BLaER1 (cell line): Measurements from ENCODE around the gene LARGE2.

Experiments
- H3K27ac ChIP-seq: shearing (Covaris generic); formaldehyde crosslinking; 2 replicates; pipeline ENCODE4 v1.8.1; 2022
- H3K27me3 ChIP-seq: shearing (Covaris generic); formaldehyde crosslinking; 2 replicates; pipeline ENCODE4 v1.8.1; 2022
- H3K36me3 ChIP-seq: shearing (Covaris generic); formaldehyde crosslinking; 2 replicates; pipeline ENCODE4 v1.8.1; 2022
- H3K4me1 ChIP-seq: shearing (Covaris generic); formaldehyde crosslinking; 2 replicates; pipeline ENCODE4 v1.8.1; 2022
- H3K4me2 ChIP-seq: shearing (Covaris generic); formaldehyde crosslinking; 2 replicates; pipeline ENCODE4 v1.8.1; 2022
- H3K4me3 ChIP-seq: shearing (Covaris generic); formaldehyde crosslinking; 2 replicates; pipeline ENCODE4 v1.8.1; 2022
- H3K9ac ChIP-seq: shearing (Covaris generic); formaldehyde crosslinking; 2 replicates; pipeline ENCODE4 v1.8.1; 2022
- H3K9me3 ChIP-seq: shearing (Covaris generic); formaldehyde crosslinking; 2 replicates; pipeline ENCODE4 v1.8.1; 2022
- H4K20me1 ChIP-seq: shearing (Covaris generic); formaldehyde crosslinking; 2 replicates; pipeline ENCODE4 v1.8.1; 2022
- Cebpa-rat ChIP-seq: shearing (Covaris generic); IDR thresholded peaks from 2 replicates; pipeline ENCODE4 v1.8.1; 2022

LARGE2 gene

GRCh38 chr11:45948356-45948755 lies 25.9 kb downstream of the LARGE2 start:
- Histone ChIP-seq H3K4me3 (no peak overlapping the region), H3K9ac (no peak overlapping the region), H3K36me3 (peaks cover 93% of the 10 kb centered on the region), H3K4me2 (no peak overlapping the region), H3K27me3 (no peaks in the 10 kb centered on the region), H4K20me1 (no peaks in the 10 kb centered on the region), H3K4me1 (no peaks in the 10 kb centered on the region), H3K27ac (no peak overlapping the region), H3K9me3 (no peaks in the 10 kb centered on the region)
- TF ChIP-seq Cebpa-rat, result no peak

- Histone ChIP-seq H3K4me2 (no peak overlapping the region), H3K4me3 (no peak overlapping the region), H3K27me3 (no peaks in the 10 kb centered on the region), H4K20me1 (no peaks in the 10 kb centered on the region), H3K27ac (no peak overlapping the region), H3K9ac (no peak overlapping the region), H3K9me3 (no peaks in the 10 kb centered on the region), H3K36me3 (peaks cover 90% of the 10 kb centered on the region), H3K4me1 (no peaks in the 10 kb centered on the region)
- TF ChIP-seq Cebpa-rat, result no peak
Measured at GRCh38 chr11:45949992-45950407, 27.5 kb downstream of the LARGE2 start.

GRCh38 chr11:45959851-45960250 lies 37.4 kb downstream of the LARGE2 start:
- H3K36me3 ChIP-seq, result peaks cover 64% of the 10 kb centered on the region
- no peak overlapping the region for H3K4me3 ChIP-seq
- no peaks in the 10 kb centered on the region for H3K27me3 ChIP-seq
- 0 out of 2 replicates have a peak, but pooled peaks cover 10% of the 10 kb centered on the region for H3K9me3 ChIP-seq
- H3K27ac ChIP-seq, result no peak overlapping the region
- no peak for TF ChIP-seq Cebpa-rat
- no peaks in the 10 kb centered on the region for H4K20me1 ChIP-seq
- no peaks in the 10 kb centered on the region for H3K4me1 ChIP-seq
- H3K9ac ChIP-seq, result no peak overlapping the region
- no peak overlapping the region for H3K4me2 ChIP-seq

GRCh38 chr11:45960387-45961095 lies 38.1 kb downstream of the LARGE2 start:
- H3K4me3 ChIP-seq, result no peak overlapping the region
- H3K9ac ChIP-seq, result no peak overlapping the region
- H3K4me2 ChIP-seq, result no peak overlapping the region
- no peak for TF ChIP-seq Cebpa-rat
- 0 out of 2 replicates have a peak, but pooled peaks cover 6% of the 10 kb centered on the region for H4K20me1 ChIP-seq
- H3K27ac ChIP-seq, result no peak overlapping the region
- 0 out of 2 replicates have a peak, but pooled peaks cover 10% of the 10 kb centered on the region for H3K9me3 ChIP-seq
- H3K4me1 ChIP-seq, result no peaks in the 10 kb centered on the region
- H3K36me3 ChIP-seq, result peaks cover 64% of the 10 kb centered on the region
- H3K27me3 ChIP-seq, result no peaks in the 10 kb centered on the region

- Histone ChIP-seq H3K4me1 (no peaks in the 10 kb centered on the region), H3K4me3 (no peak overlapping the region), H3K36me3 (peaks cover 71% of the 10 kb centered on the region), H4K20me1 (0 out of 2 replicates have a peak, but pooled peaks cover 7% of the 10 kb centered on the region), H3K4me2 (no peak overlapping the region), H3K27ac (no peak overlapping the region), H3K9ac (no peak overlapping the region), H3K27me3 (no peaks in the 10 kb centered on the region), H3K9me3 (0 out of 2 replicates have a peak, but pooled peaks cover 10% of the 10 kb centered on the region)
- TF ChIP-seq Cebpa-rat, result no peak
Measured at GRCh38 chr11:45961751-45962240, 39.3 kb downstream of the LARGE2 start.

- H3K36me3 ChIP-seq, result peaks cover 91% of the 10 kb centered on the region
- H3K4me2 ChIP-seq, result no peak overlapping the region
- no peaks in the 10 kb centered on the region for H3K4me1 ChIP-seq
Measured at GRCh38 chr11:45964911-45965389, 42.5 kb downstream of the LARGE2 start.

GRCh38 chr11:45967506-45967905 lies 45.0 kb downstream of the LARGE2 start:
- Histone ChIP-seq H3K9me3 (no peaks in the 10 kb centered on the region), H3K27ac (no peak overlapping the region), H3K36me3 (peaks cover 92% of the 10 kb centered on the region), H3K4me2 (no peak overlapping the region), H3K4me1 (no peaks in the 10 kb centered on the region), H3K27me3 (no peaks in the 10 kb centered on the region), H4K20me1 (0 out of 2 replicates have a peak, but pooled peaks cover 15% of the 10 kb centered on the region), H3K9ac (no peak overlapping the region), H3K4me3 (no peak overlapping the region)
- TF ChIP-seq Cebpa-rat, result no peak

More at GRCh38 chr11:45964911-45965389, 42.5 kb downstream of the LARGE2 start:
- 0 out of 2 replicates have a peak, but pooled peaks cover 13% of the 10 kb centered on the region for H4K20me1 ChIP-seq
- H3K9ac ChIP-seq, result no peak overlapping the region
- no peak for TF ChIP-seq Cebpa-rat
- no peaks in the 10 kb centered on the region for H3K27me3 ChIP-seq
- H3K4me3 ChIP-seq, result no peak overlapping the region
- 0 out of 2 replicates have a peak, but pooled peaks cover 4% of the 10 kb centered on the region for H3K9me3 ChIP-seq
- H3K27ac ChIP-seq, result no peak overlapping the region

GRCh38 chr11:45968901-45969300 lies 46.4 kb downstream of the LARGE2 start:
- Histone ChIP-seq H3K4me3 (no peak overlapping the region), H3K36me3 (peaks cover 88% of the 10 kb centered on the region), H3K27ac (no peak overlapping the region), H4K20me1 (peaks cover 22% of the 10 kb centered on the region; the same call in 1 of the 2 replicates), H3K4me2 (no peak overlapping the region), H3K9me3 (no peaks in the 10 kb centered on the region), H3K4me1 (no peaks in the 10 kb centered on the region), H3K27me3 (no peaks in the 10 kb centered on the region), H3K9ac (no peak overlapping the region)
- TF ChIP-seq Cebpa-rat, result no peak

- H3K36me3 ChIP-seq, result peaks cover 82% of the 10 kb centered on the region
- no peaks in the 10 kb centered on the region for H3K4me1 ChIP-seq
- peaks cover 24% of the 10 kb centered on the region for H4K20me1 ChIP-seq
- no peak for TF ChIP-seq Cebpa-rat
- H3K27me3 ChIP-seq, result no peaks in the 10 kb centered on the region
- no peak overlapping the region for H3K4me3 ChIP-seq
- H3K4me2 ChIP-seq, result no peak overlapping the region
- H3K9ac ChIP-seq, result no peak overlapping the region
- no peaks in the 10 kb centered on the region for H3K9me3 ChIP-seq
- no peak overlapping the region for H3K27ac ChIP-seq
Measured at GRCh38 chr11:45973601-45974000, 51.1 kb downstream of the LARGE2 start.

- Histone ChIP-seq H3K27me3 (no peaks in the 10 kb centered on the region), H3K27ac (no peak overlapping the region), H3K4me3 (no peak overlapping the region), H3K4me2 (no peak overlapping the region), H3K9me3 (no peaks in the 10 kb centered on the region), H3K9ac (no peak overlapping the region), H3K4me1 (no peaks in the 10 kb centered on the region), H4K20me1 (peaks cover 29% of the 10 kb centered on the region), H3K36me3 (peaks cover 82% of the 10 kb centered on the region)
- no peak for TF ChIP-seq Cebpa-rat
Measured at GRCh38 chr11:45974806-45975205, 52.4 kb downstream of the LARGE2 start.
